ENCODE results near the gene ST6GALNAC4.

Gene ST6GALNAC4

DNA sequence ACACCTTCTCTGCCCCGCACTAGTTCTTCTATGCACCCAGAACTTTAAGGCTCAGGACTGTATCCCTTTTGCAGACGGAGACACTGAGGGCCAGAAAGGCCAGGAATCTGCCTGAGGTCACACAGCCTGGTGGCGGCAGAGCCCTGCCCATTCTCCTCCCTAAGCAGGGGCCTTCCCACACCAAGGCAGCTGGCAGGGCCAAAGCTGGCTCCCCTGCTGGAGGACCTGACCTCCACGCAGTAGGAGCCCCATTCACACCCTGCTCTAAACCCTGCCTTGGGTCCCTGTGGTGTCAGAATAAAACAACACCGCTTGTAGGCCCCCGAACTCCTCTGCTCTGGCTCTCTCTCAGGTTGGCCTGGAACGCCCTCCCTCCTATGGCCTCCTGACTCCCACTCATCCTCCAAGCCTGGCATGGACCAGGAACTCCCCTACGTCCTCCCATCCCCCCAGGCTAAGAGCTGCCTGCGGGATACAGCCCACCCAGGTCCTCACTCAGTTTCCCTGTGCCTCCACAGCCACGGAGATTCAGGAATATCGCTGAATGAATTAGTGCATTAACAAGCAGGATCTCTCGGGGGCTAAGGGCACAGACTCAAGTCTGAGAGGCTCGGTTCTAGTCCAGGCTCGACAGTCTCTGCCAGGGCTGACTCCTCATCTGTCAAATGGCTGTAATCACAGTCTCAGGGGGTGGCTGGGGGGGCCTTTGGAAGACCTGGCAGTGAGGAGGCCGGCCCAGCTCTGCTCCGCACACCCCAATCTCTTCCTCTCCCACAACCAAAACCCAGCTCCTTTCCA is 20.2 kb downstream of the ST6GALNAC4 start:
- Histone ChIP-seq H3K27me3 (no peaks in the 10 kb centered on the region), H3K36me3 (peaks cover 46 to 47% (median 47%) of the 10 kb centered on the region in 3 donors), H3K27ac (peak overlapping the region; percentile 99), H3K9me3 (no peaks in the 10 kb centered on the region), H3K4me1 (peaks cover 0 to 48% (median 40%) of the 10 kb centered on the region in 4 donors), H3K4me3 (peak overlapping the region; percentile 96 to 98)
- DNase-seq, result no peak
- intact Hi-C loops (cut with DNase I; ENCODE audit: low total_unique reads), result no loop called here
- TF ChIP-seq, protein P1, sequence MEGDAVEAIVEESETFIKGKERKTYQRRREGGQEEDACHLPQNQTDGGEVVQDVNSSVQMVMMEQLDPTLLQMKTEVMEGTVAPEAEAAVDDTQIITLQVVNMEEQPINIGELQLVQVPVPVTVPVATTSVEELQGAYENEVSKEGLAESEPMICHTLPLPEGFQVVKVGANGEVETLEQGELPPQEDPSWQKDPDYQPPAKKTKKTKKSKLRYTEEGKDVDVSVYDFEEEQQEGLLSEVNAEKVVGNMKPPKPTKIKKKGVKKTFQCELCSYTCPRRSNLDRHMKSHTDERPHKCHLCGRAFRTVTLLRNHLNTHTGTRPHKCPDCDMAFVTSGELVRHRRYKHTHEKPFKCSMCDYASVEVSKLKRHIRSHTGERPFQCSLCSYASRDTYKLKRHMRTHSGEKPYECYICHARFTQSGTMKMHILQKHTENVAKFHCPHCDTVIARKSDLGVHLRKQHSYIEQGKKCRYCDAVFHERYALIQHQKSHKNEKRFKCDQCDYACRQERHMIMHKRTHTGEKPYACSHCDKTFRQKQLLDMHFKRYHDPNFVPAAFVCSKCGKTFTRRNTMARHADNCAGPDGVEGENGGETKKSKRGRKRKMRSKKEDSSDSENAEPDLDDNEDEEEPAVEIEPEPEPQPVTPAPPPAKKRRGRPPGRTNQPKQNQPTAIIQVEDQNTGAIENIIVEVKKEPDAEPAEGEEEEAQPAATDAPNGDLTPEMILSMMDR (IDR thresholded peaks at IDR 0.05), result no peak

DNA sequence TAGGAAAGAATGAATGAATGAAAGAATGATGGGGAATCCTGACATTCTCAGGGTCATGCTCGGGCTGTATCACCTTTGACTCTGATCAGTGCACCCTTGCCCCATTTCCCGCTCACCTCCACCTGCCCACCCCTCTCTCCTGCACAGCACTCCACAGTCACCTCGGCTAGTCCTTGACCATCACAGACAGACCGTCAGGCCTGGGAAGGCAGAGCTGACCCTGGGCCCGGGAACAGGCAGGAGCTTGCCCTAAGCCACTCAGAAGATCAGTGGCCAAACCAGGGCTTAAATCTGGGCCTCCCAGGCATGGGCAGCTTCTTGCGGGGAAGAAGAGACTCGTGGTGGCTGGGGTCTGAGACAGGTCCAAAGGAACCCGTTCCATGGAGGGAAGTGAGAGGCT is 21.0 kb downstream of the ST6GALNAC4 start:
- H3K27me3 ChIP-seq, result no peaks in the 10 kb centered on the region
- H3K27ac ChIP-seq, result peak overlapping the region; percentile 99
- no peak overlapping the region for H3K4me3 ChIP-seq
- intact Hi-C loops (cut with DNase I; ENCODE audit: low total_unique reads), result no loop called here
- H3K9me3 ChIP-seq, result no peaks in the 10 kb centered on the region
- TF ChIP-seq, protein P1 (IDR thresholded peaks at IDR 0.05), result no peak
- peaks cover 0 to 42% (median 35%) of the 10 kb centered on the region in 4 donors for H3K4me1 ChIP-seq
- H3K36me3 ChIP-seq, result peaks cover 53 to 54% (median 53%) of the 10 kb centered on the region in 3 donors
- DNase-seq, result no peak

DNA sequence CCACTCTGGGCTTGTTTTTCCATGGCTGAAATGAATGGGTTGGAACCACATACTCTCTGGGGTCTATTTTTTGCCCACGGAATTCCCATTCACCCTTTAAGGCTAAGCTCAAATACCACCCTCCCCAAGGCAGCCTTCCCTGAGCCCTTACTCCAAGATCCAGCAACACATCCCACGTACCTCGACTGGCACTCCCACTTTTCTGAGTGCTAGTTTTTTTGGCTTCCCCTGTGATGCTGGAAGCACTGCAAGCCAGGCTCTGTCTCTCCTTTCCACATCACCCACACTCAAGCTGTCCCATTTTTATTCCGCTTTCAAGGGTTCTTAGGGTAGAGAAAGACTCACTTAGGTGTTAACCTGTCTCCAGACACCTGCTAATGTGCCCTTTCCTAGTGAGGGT is 23.4 kb downstream of the ST6GALNAC4 start:
- H3K9me3 ChIP-seq, result no peaks in the 10 kb centered on the region
- no peak for DNase-seq
- TF ChIP-seq, protein P1 (IDR thresholded peaks at IDR 0.05), result no peak
- intact Hi-C loops (cut with DNase I; ENCODE audit: low total_unique reads), result no loop called here
- no peak overlapping the region for H3K4me3 ChIP-seq
- peaks cover 74 to 77% (median 76%) of the 10 kb centered on the region in 3 donors for H3K36me3 ChIP-seq
- H3K4me1 ChIP-seq, result peaks cover 0 to 29% (median 26%) of the 10 kb centered on the region in 4 donors
- no peak overlapping the region for H3K27ac ChIP-seq
- no peaks in the 10 kb centered on the region for H3K27me3 ChIP-seq

DNA sequence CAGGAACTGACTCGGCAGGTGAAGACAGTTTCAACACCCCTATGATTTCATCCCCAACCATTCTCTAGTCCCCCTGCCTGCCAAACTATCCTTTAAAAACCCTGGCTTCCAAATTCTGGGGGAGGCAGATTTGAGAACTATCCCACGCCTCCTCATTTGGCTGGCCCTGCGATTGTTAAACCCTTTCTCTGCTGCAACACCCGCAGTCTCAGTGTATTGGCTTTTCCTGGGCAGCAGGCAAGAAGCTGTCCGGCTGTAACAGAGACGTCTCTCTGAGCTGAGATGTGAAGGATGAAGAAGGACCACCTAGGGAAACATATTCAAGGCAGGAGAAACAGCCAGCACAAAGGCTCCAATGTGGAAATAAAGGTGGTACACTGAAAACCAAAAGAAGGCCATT is 24.0 kb downstream of the ST6GALNAC4 start:
- peaks cover 0 to 25% (median 20%) of the 10 kb centered on the region in 4 donors for H3K4me1 ChIP-seq
- no peak overlapping the region for H3K4me3 ChIP-seq
- no peak for DNase-seq
- no peaks in the 10 kb centered on the region for H3K27me3 ChIP-seq
- H3K36me3 ChIP-seq, result peaks cover 80 to 83% (median 81%) of the 10 kb centered on the region in 3 donors
- intact Hi-C loops (cut with DNase I; ENCODE audit: low total_unique reads), result no loop called here
- no peaks in the 10 kb centered on the region for H3K9me3 ChIP-seq
- no peak overlapping the region for H3K27ac ChIP-seq
- TF ChIP-seq, protein P1 (IDR thresholded peaks at IDR 0.05), result no peak

DNA sequence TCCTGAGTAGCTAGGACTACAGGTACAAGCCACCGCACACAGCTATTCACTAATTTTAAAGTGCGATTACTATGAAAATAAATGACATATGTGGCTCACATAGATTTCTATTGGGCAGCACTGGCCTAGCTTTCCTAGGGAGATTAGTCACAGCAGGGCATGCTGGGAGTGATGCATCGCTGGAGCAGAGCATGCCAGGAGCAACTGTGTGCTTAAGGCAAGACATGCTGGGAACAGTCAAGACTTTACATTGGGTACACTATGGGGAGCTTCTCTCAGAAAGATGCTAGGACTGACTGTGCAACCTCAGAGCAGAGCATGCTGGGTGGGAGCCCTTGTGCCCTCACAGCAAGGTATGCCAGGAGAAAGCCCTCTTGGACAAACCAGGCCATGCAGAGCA is 26.8 kb downstream of the ST6GALNAC4 start:
- no peaks in the 10 kb centered on the region for H3K27me3 ChIP-seq
- DNase-seq, result no peak
- TF ChIP-seq, protein P1 (IDR thresholded peaks at IDR 0.05), result no peak
- H3K9me3 ChIP-seq, result no peaks in the 10 kb centered on the region
- intact Hi-C loops (cut with DNase I; ENCODE audit: low total_unique reads), result no loop called here
- H3K36me3 ChIP-seq, result peaks cover 91 to 99% (median 95%) of the 10 kb centered on the region in 3 donors
- H3K4me1 ChIP-seq, result peaks cover 0 to 13% (median 8%) of the 10 kb centered on the region in 4 donors
- H3K27ac ChIP-seq, result no peak overlapping the region
- no peak overlapping the region for H3K4me3 ChIP-seq
